Measurements from ENCODE around the gene CALML6. TPM values are rescaled to one million over a fixed set of nuclear protein-coding genes. Genes with fewer than 3 reads are reported as not detected.

The CALML6 gene
- total RNA-seq, 4 donors from 2014 or later = not detected

DNA sequence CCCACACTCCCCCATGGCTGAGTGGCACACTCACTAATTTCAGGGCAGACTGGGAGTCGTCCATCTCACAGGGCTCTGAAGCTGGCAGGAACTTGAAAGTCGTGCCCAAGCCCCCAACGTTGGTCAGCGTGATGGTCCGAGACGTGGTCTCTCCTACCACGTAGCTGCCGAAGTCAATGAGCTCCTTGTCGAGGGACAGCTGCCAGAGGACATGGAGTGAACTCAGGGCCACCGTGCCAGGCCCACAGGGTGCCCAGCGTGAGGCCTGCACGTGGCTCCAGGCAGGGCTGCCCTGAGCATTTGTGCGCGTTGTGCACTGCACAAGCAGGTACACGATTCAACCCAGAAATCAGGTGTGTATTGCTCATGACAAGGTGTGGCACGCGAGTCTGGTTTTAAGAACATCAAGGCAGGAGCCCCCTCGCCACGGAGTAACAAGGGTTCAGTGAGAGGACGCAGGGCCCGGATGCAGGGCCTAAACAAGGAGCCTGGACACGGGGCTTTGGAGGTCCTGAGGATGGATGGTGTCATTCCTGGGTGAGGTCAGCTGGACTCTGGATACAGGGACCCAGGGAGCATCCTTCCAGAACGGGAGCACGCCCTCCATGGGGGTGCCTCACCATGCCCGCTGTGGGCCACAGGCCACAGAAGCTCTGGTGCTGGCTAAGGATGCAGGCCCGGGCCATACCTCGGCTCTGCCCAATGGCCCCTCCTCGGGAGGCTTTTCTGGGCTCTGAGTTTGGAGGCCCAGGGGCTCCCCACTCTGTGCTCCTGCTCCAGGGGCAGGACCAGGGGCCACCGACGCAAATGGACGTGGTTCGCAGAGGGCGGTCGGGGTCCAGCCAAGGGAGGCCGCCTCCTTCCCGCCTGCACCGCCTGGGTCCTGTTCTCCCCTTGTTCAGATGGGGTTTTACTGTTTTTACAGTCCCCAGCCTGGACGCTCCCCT is 41.8 kb downstream of the CALML6 start:
- Histone ChIP-seq H3K4me3 (no peak overlapping the region), H3K27me3 (no peaks in the 10 kb centered on the region), H3K4me1 (peaks cover 0 to 7% (median 0%) of the 10 kb centered on the region in 4 donors), H3K9me3 (no peaks in the 10 kb centered on the region), H3K27ac (no peak overlapping the region), H3K36me3 (no peaks in the 10 kb centered on the region)
- TF ChIP-seq POLR2A (IDR thresholded peaks at IDR 0.05) = no peak
- TF ChIP-seq, protein P1, sequence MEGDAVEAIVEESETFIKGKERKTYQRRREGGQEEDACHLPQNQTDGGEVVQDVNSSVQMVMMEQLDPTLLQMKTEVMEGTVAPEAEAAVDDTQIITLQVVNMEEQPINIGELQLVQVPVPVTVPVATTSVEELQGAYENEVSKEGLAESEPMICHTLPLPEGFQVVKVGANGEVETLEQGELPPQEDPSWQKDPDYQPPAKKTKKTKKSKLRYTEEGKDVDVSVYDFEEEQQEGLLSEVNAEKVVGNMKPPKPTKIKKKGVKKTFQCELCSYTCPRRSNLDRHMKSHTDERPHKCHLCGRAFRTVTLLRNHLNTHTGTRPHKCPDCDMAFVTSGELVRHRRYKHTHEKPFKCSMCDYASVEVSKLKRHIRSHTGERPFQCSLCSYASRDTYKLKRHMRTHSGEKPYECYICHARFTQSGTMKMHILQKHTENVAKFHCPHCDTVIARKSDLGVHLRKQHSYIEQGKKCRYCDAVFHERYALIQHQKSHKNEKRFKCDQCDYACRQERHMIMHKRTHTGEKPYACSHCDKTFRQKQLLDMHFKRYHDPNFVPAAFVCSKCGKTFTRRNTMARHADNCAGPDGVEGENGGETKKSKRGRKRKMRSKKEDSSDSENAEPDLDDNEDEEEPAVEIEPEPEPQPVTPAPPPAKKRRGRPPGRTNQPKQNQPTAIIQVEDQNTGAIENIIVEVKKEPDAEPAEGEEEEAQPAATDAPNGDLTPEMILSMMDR (IDR thresholded peaks at IDR 0.05) = no peak
- DNase-seq = no peak

- no peak for TF ChIP-seq POLR2A (IDR thresholded peaks at IDR 0.05)
- TF ChIP-seq, protein P1 (IDR thresholded peaks at IDR 0.05) = no peak
- no peaks in the 10 kb centered on the region for H3K27me3 ChIP-seq
- H3K4me3 ChIP-seq = no peak overlapping the region
These were observed 42.5 kb downstream of the CALML6 start for GRCh38 chr1:1957533-1957961.

GRCh38 chr1:1958071-1958541 is 43.0 kb downstream of the CALML6 start:
- Histone ChIP-seq H3K4me3 (no peak overlapping the region), H3K36me3 (no peaks in the 10 kb centered on the region), H3K9me3 (no peaks in the 10 kb centered on the region), H3K4me1 (peaks cover 0 to 7% (median 0%) of the 10 kb centered on the region in 4 donors), H3K27ac (no peak overlapping the region), H3K27me3 (no peaks in the 10 kb centered on the region)
- no peak for TF ChIP-seq POLR2A (IDR thresholded peaks at IDR 0.05)
- TF ChIP-seq, protein P1 (IDR thresholded peaks at IDR 0.05) = no peak
- no peak for DNase-seq

More at GRCh38 chr1:1957533-1957961, 42.5 kb downstream of the CALML6 start:
- no peak overlapping the region for H3K27ac ChIP-seq
- H3K4me1 ChIP-seq = peaks cover 0 to 7% (median 0%) of the 10 kb centered on the region in 4 donors
- H3K9me3 ChIP-seq = no peaks in the 10 kb centered on the region
- H3K36me3 ChIP-seq = no peaks in the 10 kb centered on the region
- DNase-seq = no peak

DNA sequence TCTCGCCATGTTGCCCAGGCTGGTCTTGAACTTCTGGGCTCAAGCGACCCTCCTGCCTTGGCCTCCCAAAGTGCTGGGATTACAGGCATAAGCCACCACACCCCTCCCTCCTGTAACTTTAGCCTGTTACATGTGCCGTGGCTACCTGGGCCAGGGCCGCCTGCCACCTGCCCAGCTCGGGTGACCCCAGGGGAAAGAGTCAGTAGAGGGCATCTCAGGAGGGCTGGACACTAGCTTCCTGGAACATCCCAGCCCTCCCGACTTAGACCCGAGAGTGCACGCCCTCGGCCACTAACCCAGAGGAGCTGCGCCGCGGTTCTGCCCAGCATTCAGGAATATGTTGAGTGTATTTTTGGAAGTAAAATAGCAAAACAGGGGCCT is 44.4 kb downstream of the CALML6 start:
- TF ChIP-seq POLR2A (IDR thresholded peaks at IDR 0.05) = no peak
- TF ChIP-seq, protein P1 (IDR thresholded peaks at IDR 0.05) = no peak
- Histone ChIP-seq H3K4me1 (peaks cover 0 to 7% (median 0%) of the 10 kb centered on the region in 4 donors), H3K27me3 (no peaks in the 10 kb centered on the region), H3K9me3 (no peaks in the 10 kb centered on the region), H3K4me3 (no peak overlapping the region), H3K27ac (no peak overlapping the region), H3K36me3 (no peaks in the 10 kb centered on the region)
- no peak for DNase-seq

DNA sequence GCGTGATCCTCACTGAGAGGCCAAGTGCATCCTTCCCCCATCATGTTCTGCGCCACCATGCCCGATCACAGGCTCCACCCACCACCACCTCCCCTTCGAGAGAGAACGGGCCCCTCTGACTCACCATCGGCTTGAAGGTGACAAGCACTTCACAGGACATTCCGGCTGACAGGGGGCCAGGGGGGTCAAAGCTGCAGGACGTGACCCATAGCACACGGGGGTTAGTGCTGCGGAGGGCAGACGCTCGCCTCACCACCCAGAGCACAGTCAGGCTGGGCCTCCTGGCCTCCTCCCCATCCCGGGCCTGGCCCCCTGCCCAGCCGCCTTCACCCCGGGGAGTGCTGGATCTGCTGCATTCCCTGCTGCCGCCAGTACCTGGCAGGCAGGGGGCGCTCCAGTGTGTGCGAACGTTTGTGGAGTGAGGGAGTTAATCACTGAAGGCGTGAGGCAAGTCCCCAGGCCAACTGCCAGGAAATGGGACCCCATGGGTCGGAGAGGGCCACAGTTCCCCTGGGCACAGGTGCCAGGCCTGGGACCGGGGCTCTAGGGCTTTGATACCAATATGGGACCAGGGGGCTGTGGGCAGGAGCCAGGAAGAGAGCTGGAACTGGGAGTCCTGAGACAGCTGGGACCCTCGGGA is 44.9 kb downstream of the CALML6 start:
- no peaks in the 10 kb centered on the region for H3K9me3 ChIP-seq
- H3K4me1 ChIP-seq = peaks cover 0 to 7% (median 0%) of the 10 kb centered on the region in 4 donors
- TF ChIP-seq POLR2A (IDR thresholded peaks at IDR 0.05) = no peak
- TF ChIP-seq, protein P1 (IDR thresholded peaks at IDR 0.05) = peak in 5 of 6 experiments; percentile 8 to 85 (median 76)
- H3K27ac ChIP-seq = no peak overlapping the region
- H3K4me3 ChIP-seq = no peak overlapping the region
- H3K36me3 ChIP-seq = no peaks in the 10 kb centered on the region
- peak; percentile 34 to 87 (median 87) for DNase-seq
- no peaks in the 10 kb centered on the region for H3K27me3 ChIP-seq

Measured in Peyer's patch (tissue), 4 donors.